K562 treated with DMSO at 1 percent for 12 hours (cell line): ENCODE results near the gene MINDY2. TPM values are rescaled to one million over a fixed set of nuclear protein-coding genes. Genes with fewer than 3 reads are reported as not detected.

Experiments used
- total RNA-seq: library from RNA; unstranded; fragments of 300-600 nt; gene quantifications from 2 replicates; pipeline ENCODE4 v1.2.3, GENCODE V29; 2022; ENCODE audit not compliant: insufficient read depth

Gene MINDY2, protein sequence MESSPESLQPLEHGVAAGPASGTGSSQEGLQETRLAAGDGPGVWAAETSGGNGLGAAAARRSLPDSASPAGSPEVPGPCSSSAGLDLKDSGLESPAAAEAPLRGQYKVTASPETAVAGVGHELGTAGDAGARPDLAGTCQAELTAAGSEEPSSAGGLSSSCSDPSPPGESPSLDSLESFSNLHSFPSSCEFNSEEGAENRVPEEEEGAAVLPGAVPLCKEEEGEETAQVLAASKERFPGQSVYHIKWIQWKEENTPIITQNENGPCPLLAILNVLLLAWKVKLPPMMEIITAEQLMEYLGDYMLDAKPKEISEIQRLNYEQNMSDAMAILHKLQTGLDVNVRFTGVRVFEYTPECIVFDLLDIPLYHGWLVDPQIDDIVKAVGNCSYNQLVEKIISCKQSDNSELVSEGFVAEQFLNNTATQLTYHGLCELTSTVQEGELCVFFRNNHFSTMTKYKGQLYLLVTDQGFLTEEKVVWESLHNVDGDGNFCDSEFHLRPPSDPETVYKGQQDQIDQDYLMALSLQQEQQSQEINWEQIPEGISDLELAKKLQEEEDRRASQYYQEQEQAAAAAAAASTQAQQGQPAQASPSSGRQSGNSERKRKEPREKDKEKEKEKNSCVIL
- 2.7 and 11.5 TPM in 2 replicates for total RNA-seq

DNA sequence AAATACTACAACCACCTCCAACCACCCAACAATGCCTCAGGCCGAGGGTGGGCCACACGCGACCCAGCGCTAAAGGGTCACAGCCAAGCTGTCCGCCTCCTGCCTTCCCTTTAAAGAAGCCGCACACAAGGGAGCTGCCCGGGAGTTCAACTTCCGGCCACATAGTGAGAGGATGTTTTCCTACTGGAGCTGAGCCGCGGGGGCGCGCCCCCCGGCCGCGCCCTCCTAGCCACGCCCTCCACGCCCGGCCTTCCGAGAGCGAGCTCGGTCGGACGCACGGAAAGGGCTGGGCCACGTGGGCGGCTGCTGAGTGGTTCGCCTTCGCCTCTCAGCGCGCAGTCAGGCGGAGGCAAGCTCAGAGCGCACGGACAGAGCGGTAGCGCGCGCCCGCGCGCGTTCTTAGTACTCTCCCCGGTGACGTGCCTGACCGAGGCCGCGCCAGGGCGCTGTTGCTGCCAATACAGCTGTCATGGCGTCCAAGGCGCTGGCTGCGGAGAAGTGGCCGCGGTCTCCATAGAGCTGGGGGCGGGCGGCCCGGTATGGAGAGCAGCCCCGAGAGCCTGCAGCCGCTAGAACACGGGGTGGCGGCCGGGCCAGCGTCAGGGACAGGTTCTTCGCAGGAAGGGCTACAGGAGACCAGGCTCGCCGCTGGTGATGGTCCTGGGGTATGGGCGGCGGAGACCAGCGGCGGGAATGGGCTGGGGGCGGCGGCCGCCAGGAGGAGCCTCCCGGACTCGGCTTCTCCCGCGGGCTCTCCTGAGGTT is at the start of gene MINDY2:
Gene MINDY2, plus strand, starts transcription at position 446 of the 764 bp plus-strand sequence. Its CDS starts 94 bp downstream, at position 540.

DNA sequence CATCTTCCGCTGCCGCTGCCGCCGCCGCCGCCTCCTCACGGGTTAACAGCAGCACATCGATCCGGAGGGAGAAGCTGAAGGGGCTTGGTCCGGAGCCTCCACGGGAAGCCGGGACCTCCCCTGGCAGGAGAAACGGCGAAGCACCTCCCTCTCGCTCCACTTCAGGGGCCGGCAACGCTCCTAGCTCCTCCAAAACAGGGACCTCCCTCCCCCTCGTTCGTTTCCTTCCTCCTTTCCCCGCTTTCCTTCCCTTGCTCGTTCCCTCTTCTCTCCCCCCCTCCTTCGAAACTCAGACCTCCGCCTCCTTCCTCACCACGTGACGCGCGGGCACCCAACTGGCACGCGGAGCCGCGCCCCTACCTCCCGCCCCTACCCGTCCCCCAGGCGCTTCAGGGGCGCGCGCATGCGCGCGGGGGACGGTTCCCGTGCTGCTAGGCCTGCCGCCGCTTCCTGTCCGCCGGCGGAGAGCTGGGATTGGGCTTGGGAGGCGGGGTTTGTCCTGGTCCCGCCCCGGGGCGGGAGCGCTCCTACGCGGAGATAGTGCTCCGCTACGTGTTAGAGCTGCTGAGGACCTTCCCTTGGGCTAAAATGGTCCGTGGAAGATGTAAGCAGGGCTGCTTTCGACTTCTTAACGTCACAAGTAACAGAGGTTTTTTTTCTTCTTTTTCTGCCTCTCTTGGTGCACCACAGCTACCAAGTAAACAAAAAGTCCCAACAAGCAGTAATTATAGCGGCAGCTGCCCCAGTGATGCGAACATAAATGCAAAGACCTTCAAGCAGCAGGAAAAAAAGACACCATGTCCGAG is 21.4 kb upstream of the MINDY2 start, which contains the start of gene ADAM10:
Gene ADAM10, minus strand, starts transcription at position 176 of the 806 bp plus-strand sequence. Its CDS starts 173 bp downstream, at position 3.

Other genes starting within 250 kb of the MINDY2 start
- 10.6 and 74.8 TPM in 2 replicates for gene ADAM10, start 21.6 kb upstream of the MINDY2 start, total RNA-seq
- gene SLTM, start 162.4 kb downstream of the MINDY2 start, total RNA-seq, result 34.9 and 73.9 TPM in 2 replicates
- 5.4 and 15.8 TPM in 2 replicates for gene RNF111, start 216.4 kb downstream of the MINDY2 start, total RNA-seq